Right lobe of liver (tissue), 4 donors: ENCODE measurements around the gene SNTB2.

Experiments
- POLR2A ChIP-seq: fragments of 450-650 bp; IDR thresholded peaks from one replicate; pipeline ENCODE4 v1.6.1; 2017; ENCODE audit warnings: antibody characterized with exemption, mild to moderate bottlenecking
- TF ChIP-seq, protein P1 (sequence below), 4 donors: fragments of 200-600 bp in 3 of 4; fragments of 450-650 bp in 1 of 4; IDR thresholded peaks; one replicate each; pipeline versions ENCODE4 v1.5.1 to v1.8.0; 2016 to 2022; ENCODE audit warnings: antibody characterized with exemption in 4 of 4, mild to moderate bottlenecking in 2 of 4
- donor health status: DM: no; HTN: no; CAD: no.
- donor health status: DM: no; HTN: no; CAD: no.
- donor health status: DM: no; HTN: yes; CAD: no.

DNA sequence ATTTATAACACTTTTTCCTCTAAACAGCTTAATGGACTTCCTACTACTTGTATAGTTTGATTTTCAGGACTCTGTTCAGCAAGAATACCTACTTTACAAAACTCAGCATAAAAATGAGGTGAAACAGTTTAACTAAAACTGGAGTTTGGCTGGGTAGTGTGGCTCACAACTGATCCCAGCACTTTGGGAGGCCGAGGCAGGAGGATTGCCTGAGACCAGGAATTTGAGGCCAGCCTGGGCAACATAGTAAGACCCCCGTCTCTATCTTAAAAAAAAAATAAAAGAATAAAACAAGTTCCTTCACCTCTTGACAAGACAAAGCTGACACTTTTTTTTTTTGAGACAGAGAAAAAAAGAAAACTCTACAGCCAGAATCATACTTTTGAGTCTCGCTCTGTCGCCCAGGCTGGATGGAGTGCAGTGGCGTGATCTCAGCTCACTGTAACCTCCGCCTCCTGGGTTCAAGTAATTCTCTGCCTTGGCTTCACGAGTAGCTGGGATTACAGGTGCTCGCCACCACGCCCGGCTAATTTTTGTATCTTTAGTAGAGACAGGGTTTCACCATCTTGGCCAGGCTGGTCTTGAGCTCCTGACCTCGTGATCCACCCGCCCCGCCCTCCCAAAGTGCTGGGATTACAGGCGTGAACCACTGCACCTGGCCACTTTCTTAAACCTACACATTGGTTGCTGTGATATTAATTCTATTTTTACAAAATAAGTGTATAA is 140.8 kb downstream of the SNTB2 start:
- TF ChIP-seq, protein P1, sequence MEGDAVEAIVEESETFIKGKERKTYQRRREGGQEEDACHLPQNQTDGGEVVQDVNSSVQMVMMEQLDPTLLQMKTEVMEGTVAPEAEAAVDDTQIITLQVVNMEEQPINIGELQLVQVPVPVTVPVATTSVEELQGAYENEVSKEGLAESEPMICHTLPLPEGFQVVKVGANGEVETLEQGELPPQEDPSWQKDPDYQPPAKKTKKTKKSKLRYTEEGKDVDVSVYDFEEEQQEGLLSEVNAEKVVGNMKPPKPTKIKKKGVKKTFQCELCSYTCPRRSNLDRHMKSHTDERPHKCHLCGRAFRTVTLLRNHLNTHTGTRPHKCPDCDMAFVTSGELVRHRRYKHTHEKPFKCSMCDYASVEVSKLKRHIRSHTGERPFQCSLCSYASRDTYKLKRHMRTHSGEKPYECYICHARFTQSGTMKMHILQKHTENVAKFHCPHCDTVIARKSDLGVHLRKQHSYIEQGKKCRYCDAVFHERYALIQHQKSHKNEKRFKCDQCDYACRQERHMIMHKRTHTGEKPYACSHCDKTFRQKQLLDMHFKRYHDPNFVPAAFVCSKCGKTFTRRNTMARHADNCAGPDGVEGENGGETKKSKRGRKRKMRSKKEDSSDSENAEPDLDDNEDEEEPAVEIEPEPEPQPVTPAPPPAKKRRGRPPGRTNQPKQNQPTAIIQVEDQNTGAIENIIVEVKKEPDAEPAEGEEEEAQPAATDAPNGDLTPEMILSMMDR (IDR thresholded peaks at IDR 0.05), result no peak
- TF ChIP-seq POLR2A, result no peak
